HG03196 (cell line): Measurements from ENCODE around the gene TSPAN11.
"Not testable (repeated sequence)": the region's sequence is repeated elsewhere in the genome, so short reads cannot be mapped to it uniquely, and the experiment has no call there.

Source experiments
- ATAC-seq: cut with Tn5 transposase; IDR thresholded peaks from one replicate; pipeline ENCODE4 v1.9.1; 2021; ENCODE audit not compliant: unreplicated experiment

TSPAN11 gene

GRCh38 chr12:31017535-31017934 lies 91.0 kb downstream of the TSPAN11 start:
- ATAC-seq = no peak

- no peak for ATAC-seq
Measured at GRCh38 chr12:31018106-31018789, 91.7 kb downstream of the TSPAN11 start.

- ATAC-seq = no peak
Measured at GRCh38 chr12:31018790-31019505, 92.4 kb downstream of the TSPAN11 start.

GRCh38 chr12:31019561-31019960 lies 93.0 kb downstream of the TSPAN11 start:
- no peak for ATAC-seq

GRCh38 chr12:31019976-31020375 lies 93.4 kb downstream of the TSPAN11 start:
- no peak for ATAC-seq

- no peak for ATAC-seq
Measured at GRCh38 chr12:31020385-31021166, 94.0 kb downstream of the TSPAN11 start.

GRCh38 chr12:31021181-31021580 lies 94.6 kb downstream of the TSPAN11 start:
- no peak for ATAC-seq

GRCh38 chr12:31021809-31022494 lies 95.4 kb downstream of the TSPAN11 start:
- ATAC-seq = no peak

GRCh38 chr12:31023271-31023724 lies 96.8 kb downstream of the TSPAN11 start:
- ATAC-seq = no peak

GRCh38 chr12:31026202-31026601 lies 99.7 kb downstream of the TSPAN11 start:
- no peak for ATAC-seq

GRCh38 chr12:31027006-31027405 lies 100.5 kb downstream of the TSPAN11 start:
- ATAC-seq = not testable (repeated sequence)

GRCh38 chr12:31029468-31029867 lies 102.9 kb downstream of the TSPAN11 start:
- ATAC-seq = no peak

- ATAC-seq = no peak
Measured at GRCh38 chr12:31029916-31030562, 103.5 kb downstream of the TSPAN11 start.

GRCh38 chr12:31031951-31032335 lies 105.4 kb downstream of the TSPAN11 start:
- ATAC-seq = no peak

- no peak for ATAC-seq
Measured at GRCh38 chr12:31033146-31033545, 106.6 kb downstream of the TSPAN11 start.

- ATAC-seq = no peak
Measured at GRCh38 chr12:31033681-31034080, 107.1 kb downstream of the TSPAN11 start.

- ATAC-seq = no peak
Measured at GRCh38 chr12:31034372-31034771, 107.8 kb downstream of the TSPAN11 start.

- no peak for ATAC-seq
Measured at GRCh38 chr12:31035226-31035625, 108.7 kb downstream of the TSPAN11 start.

- no peak for ATAC-seq
Measured at GRCh38 chr12:31035967-31036665, 109.6 kb downstream of the TSPAN11 start.

GRCh38 chr12:31037028-31037427 lies 110.5 kb downstream of the TSPAN11 start:
- ATAC-seq = no peak
